GM23338 (cell line): ENCODE results near the gene FPGS. TPM values are rescaled to one million over a fixed set of nuclear protein-coding genes. Genes with fewer than 3 reads are reported as not detected.

Source experiments
- ATAC-seq: fragments of 200-7000 bp; cut with Tn5 transposase; 3 replicates; pipeline ENCODE4 v1.9.1; 2020
- DNase-seq: peaks from one replicate; pipeline ENCODE4 v3.0.0-alpha.2; 2015; ENCODE audit warnings: low spot score
- H2AFZ ChIP-seq: fragments of 200-600 bp; sonication (generic); 2 replicates; pipeline ENCODE4 v1.8.0; 2016; ENCODE audit warnings: antibody characterized with exemption, mild to moderate bottlenecking, moderate library complexity
- H3F3A ChIP-seq: fragments of 200-600 bp; sonication (generic); replicated peaks from 2 replicates; pipeline ENCODE4 v1.8.0; 2017; ENCODE audit warnings: antibody characterized with exemption, mixed run types, low read depth
- H3K27ac ChIP-seq: fragments of 200-600 bp; sonication (generic); 2 replicates; pipeline ENCODE4 v1.6.1; 2016; ENCODE audit warnings: low read depth
- H3K27me3 ChIP-seq: fragments of 200-600 bp; sonication (generic); 2 replicates; pipeline ENCODE4 v1.8.0; 2016; ENCODE audit warnings: mild to moderate bottlenecking, mixed run types, moderate library complexity; ENCODE audit not compliant: insufficient read depth
- H3K36me3 ChIP-seq: fragments of 200-600 bp; sonication (generic); 2 replicates; pipeline ENCODE4 v1.8.0; 2016; ENCODE audit warnings: mild to moderate bottlenecking; ENCODE audit not compliant: insufficient read depth
- H3K4me1 ChIP-seq: fragments of 200-600 bp; sonication (generic); 2 replicates; pipeline ENCODE4 v1.8.0; 2016; ENCODE audit warnings: mild to moderate bottlenecking, moderate library complexity; ENCODE audit not compliant: insufficient read depth
- H3K4me2 ChIP-seq: fragments of 200-600 bp; sonication (generic); 2 replicates; pipeline ENCODE4 v1.7.1; 2017; ENCODE audit warnings: mixed run types
- H3K4me3 ChIP-seq: fragments of 200-600 bp; sonication (generic); 2 replicates; pipeline ENCODE4 v1.6.1; 2016; ENCODE audit warnings: mixed run types
- H3K79me2 ChIP-seq: fragments of 200-600 bp; sonication (generic); replicated peaks from 2 replicates; pipeline ENCODE4 v1.8.0; 2017; ENCODE audit warnings: mild to moderate bottlenecking; ENCODE audit not compliant: insufficient read depth
- H3K9me2 ChIP-seq: fragments of 200-600 bp; sonication (generic); 2 replicates; pipeline ENCODE4 v1.8.0; 2017; ENCODE audit not compliant: insufficient read depth
- H4K20me1 ChIP-seq: fragments of 200-600 bp; sonication (generic); replicated peaks from 2 replicates; pipeline ENCODE4 v1.8.0; 2017; ENCODE audit warnings: mild to moderate bottlenecking; ENCODE audit not compliant: insufficient read depth
- H3K27ac Mint-ChIP-seq: 2 replicates; pipeline ENCODE4 v1.8.0; 2020; ENCODE audit warnings: inconsistent platforms, mild to moderate bottlenecking, moderate library complexity, mixed read lengths
- H3K27me3 Mint-ChIP-seq: 3 replicates; pipeline ENCODE4 v1.8.0; 2022; ENCODE audit warnings: low read depth, mild to moderate bottlenecking, moderate library complexity, mixed read lengths, inconsistent platforms; ENCODE audit not compliant: insufficient read depth, poor library complexity
- H3K36me3 Mint-ChIP-seq: 3 replicates; pipeline ENCODE4 v1.8.0; 2021; ENCODE audit warnings: low read depth, mild to moderate bottlenecking, inconsistent platforms, moderate library complexity, mixed read lengths
- H3K4me1 Mint-ChIP-seq: 3 replicates; pipeline ENCODE4 v1.8.0; 2020; ENCODE audit warnings: mild to moderate bottlenecking, inconsistent platforms, mixed read lengths
- H3K4me3 Mint-ChIP-seq: 3 replicates; pipeline ENCODE4 v1.8.0; 2021; ENCODE audit warnings: moderate library complexity, mild to moderate bottlenecking, inconsistent platforms, mixed read lengths
- H3K9me3 Mint-ChIP-seq: 3 replicates; pipeline ENCODE4 v1.8.0; 2020; ENCODE audit warnings: moderate library complexity, mild to moderate bottlenecking, inconsistent platforms, mixed read lengths
- CREB1 ChIP-seq: fragments of 250-450 bp; sonication (Bioruptor Pico); IDR thresholded peaks from 2 replicates; pipeline ENCODE4 v1.5.0; 2020; ENCODE audit warnings: low read depth, mild to moderate bottlenecking, moderate library complexity
- CTCF ChIP-seq, 2 experiments: fragments of 200-600 bp in 1 of 2; sonication (generic) in 1 of 2; conservative IDR thresholded peaks; 2 replicates each; pipeline versions ENCODE4 v1.5.1 to v1.6.1; 2016 to 2017; ENCODE audit warnings: antibody characterized with exemption in 2 of 2, low read depth in 2 of 2, mild to moderate bottlenecking in 2 of 2, moderate library complexity in 1 of 2
- ETS1 ChIP-seq: IDR thresholded peaks from 2 replicates; pipeline ENCODE4 v1.6.1; 2016; ENCODE audit warnings: antibody characterized with exemption
- EZH2 ChIP-seq: fragments of 200-600 bp; sonication (generic); IDR thresholded peaks from one replicate; pipeline ENCODE4 v1.8.0; 2017; ENCODE audit warnings: antibody characterized with exemption, mild to moderate bottlenecking, low read depth; ENCODE audit not compliant: unreplicated experiment
- EZH2phosphoT487 ChIP-seq: fragments of 200-600 bp; sonication (generic); IDR thresholded peaks from one replicate; pipeline ENCODE4 v1.8.1; 2018; ENCODE audit warnings: antibody characterized with exemption; ENCODE audit not compliant: unreplicated experiment
- JUNB ChIP-seq: IDR thresholded peaks from one replicate; pipeline ENCODE4 v1.6.1; 2016; ENCODE audit warnings: antibody characterized with exemption; ENCODE audit not compliant: unreplicated experiment
- NANOG ChIP-seq: IDR thresholded peaks from 2 replicates; pipeline ENCODE4 v1.6.1; 2016; ENCODE audit warnings: antibody characterized with exemption, borderline replicate concordance
- POLR2AphosphoS5 ChIP-seq: IDR thresholded peaks from 2 replicates; pipeline ENCODE4 v1.6.1; 2016; ENCODE audit warnings: antibody characterized with exemption, low read depth
- REST ChIP-seq: IDR thresholded peaks from one replicate; pipeline ENCODE4 v1.6.1; 2018; ENCODE audit warnings: antibody characterized with exemption; ENCODE audit not compliant: unreplicated experiment
- STAT1 ChIP-seq: IDR thresholded peaks from one replicate; pipeline ENCODE4 v1.6.1; 2016; ENCODE audit warnings: antibody characterized with exemption; ENCODE audit not compliant: unreplicated experiment
- ZNF114 ChIP-seq: fragments of 250-450 bp; sonication (Bioruptor Pico); IDR thresholded peaks from 2 replicates; pipeline ENCODE4 v1.5.0; 2020; ENCODE audit warnings: mild to moderate bottlenecking, moderate library complexity
- ZNF331 ChIP-seq: fragments of 250-450 bp; sonication (Bioruptor Pico); IDR thresholded peaks from 2 replicates; pipeline ENCODE4 v1.5.0; 2020; ENCODE audit warnings: low read depth, mild to moderate bottlenecking, moderate library complexity
- ZNF462 ChIP-seq: fragments of 250-450 bp; sonication (Bioruptor Pico); IDR thresholded peaks from 2 replicates; pipeline ENCODE4 v1.5.0; 2020; ENCODE audit warnings: mild to moderate bottlenecking, moderate library complexity
- polyA plus RNA-seq: library from polyadenylated mRNA; unstranded; fragments of >200 nt; fragmentation: Nextera tagmentation; extraction: Ambion mirVana; gene quantifications from 2 replicates; pipeline ENCODE4 v1.2.1, GENCODE V29; 2016
- total RNA-seq: library from RNA; depleted of rRNA; stranded (reverse); fragments of >200 nt; shearing (Covaris generic); gene quantifications from 2 replicates; pipeline ENCODE4 v1.2.3, GENCODE V29; 2014

The FPGS gene
- total and polyA plus RNA-seq, 2 experiments from 2014 or later: 40.7 to 87.2 TPM

- Histone ChIP-seq H3K4me3 (no peak overlapping the region), H3F3A (peaks cover 7% of the 10 kb centered on the region; the same call in 1 of the 2 replicates), H3K27ac (no peak overlapping the region), H3K4me2 (no peak overlapping the region), H3K4me1 (peaks cover 18% of the 10 kb centered on the region), H4K20me1 (no peaks in the 10 kb centered on the region), H3K9me2 (no peaks in the 10 kb centered on the region), H3K27me3 (no peaks in the 10 kb centered on the region), H3K79me2 (no peaks in the 10 kb centered on the region), H2AFZ (no peak overlapping the region), H3K36me3 (no peaks in the 10 kb centered on the region)
- ATAC-seq (no peak), DNase-seq (no peak)
- H3K4me3 Mint-ChIP-seq: peak overlapping the region; percentile 2; the same call in 1 of the 3 replicates
- no peak overlapping the region for H3K27ac Mint-ChIP-seq
- H3K9me3 Mint-ChIP-seq: no peaks in the 10 kb centered on the region
- peaks cover 36% of the 10 kb centered on the region for H3K4me1 Mint-ChIP-seq
- TF ChIP-seq CREB1 (CRISPR knock-in tag) (no peak), ZNF114 (no peak), REST (no peak), EZH2phosphoT487 (no peak), ZNF462 (CRISPR knock-in tag) (no peak), NANOG (no peak), POLR2AphosphoS5 (no peak), JUNB (no peak), CTCF (conservative IDR thresholded peaks at IDR 0.05; ENCODE audit: low read depth in 2 of 2) (no peak), ETS1 (no peak), ZNF331 (CRISPR knock-in tag) (no peak), STAT1 (no peak), EZH2 (no peak)
- H3K27me3 Mint-ChIP-seq: peaks cover 22% of the 10 kb centered on the region
- no peaks in the 10 kb centered on the region; the same call in 2 of the 3 replicates for H3K36me3 Mint-ChIP-seq
Measured at GRCh38 chr9:127768698-127769097, 34.0 kb upstream of the FPGS start.
